Left lung (tissue), 10 donors: Measurements from ENCODE around the gene CHKB. TPM values are rescaled to one million over a fixed set of nuclear protein-coding genes. Genes with fewer than 3 reads are reported as not detected.
"Not testable (repeated sequence)": the region's sequence is repeated elsewhere in the genome, so short reads cannot be mapped to it uniquely, and the experiment has no call there.

ENCODE experiments used
- ATAC-seq: fragments of 200-7000 bp; cut with Tn5 transposase; one replicate; pipeline ENCODE4 v1.9.1; 2020; ENCODE audit warnings: moderate library complexity
- DNase-seq, 4 donors: peaks; one replicate each; pipeline ENCODE4 v3.0.0-alpha.2; 2013 to 2020
- H3K27ac ChIP-seq, 2 donors: fragments of 200-600 bp; sonication (generic) in 1 of 2; one replicate each; pipeline versions ENCODE4 v1.5.0 to v1.8.0; 2020 to 2021
- H3K27me3 ChIP-seq, 2 donors: fragments of 200-600 bp; sonication (generic) in 1 of 2; one replicate each; pipeline versions ENCODE4 v1.5.0 to v1.8.0; 2020 to 2021
- H3K36me3 ChIP-seq, 2 donors: fragments of 200-600 bp; sonication (generic) in 1 of 2; one replicate each; pipeline versions ENCODE4 v1.5.0 to v1.8.0; 2020 to 2021
- H3K4me1 ChIP-seq, 2 donors: fragments of 200-600 bp; one replicate each; pipeline ENCODE4 v1.8.0; 2021
- H3K4me3 ChIP-seq, 2 donors: fragments of 200-600 bp; sonication (generic) in 1 of 2; one replicate each; pipeline versions ENCODE4 v1.5.0 to v1.8.0; 2020 to 2021; ENCODE audit warnings: mild to moderate bottlenecking in 1 of 2
- H3K9me3 ChIP-seq, 2 donors: fragments of 200-600 bp; sonication (generic) in 1 of 2; one replicate each; pipeline versions ENCODE4 v1.5.0 to v1.8.0; 2020 to 2021
- intact Hi-C, 2 donors: fragments of 100-400 bp; cut with DNase I; formaldehyde crosslinking; loops; one replicate each; pipeline versions ENCODE4 v1.11.2 to v1.14.2; 2022
- polyA plus RNA-seq, 6 donors: library from polyadenylated mRNA; unstranded; fragments of 120-200 nt; gene quantifications; one replicate each; pipeline ENCODE4 v1.2.1, GENCODE V29; 2013; ENCODE audit not compliant: insufficient read length in 6 of 6
- total RNA-seq, 2 donors: library from RNA; stranded (reverse); fragmentation: NEBNext Ultra II Directional; extraction: Animal tissue kit (Norgen Biotek cat#: 25700); gene quantifications; one replicate each; pipeline ENCODE4 v1.2.1, GENCODE V29; 2021
- TF ChIP-seq, protein P1 (sequence below), 2 donors: fragments of 200-600 bp; sonication (generic) in 1 of 2; IDR thresholded peaks; one replicate each; pipeline versions ENCODE4 v1.5.0 to v1.8.0; 2021; ENCODE audit warnings: antibody characterized with exemption in 2 of 2
- donor health status: DM: no; HTN: yes; CAD: no.
- donor health status: DM: no; HTN: no; CAD: no.

CHKB gene
- total and polyA plus RNA-seq, 8 donors = 67.4 to 94.0 (median 83.8) TPM

DNA sequence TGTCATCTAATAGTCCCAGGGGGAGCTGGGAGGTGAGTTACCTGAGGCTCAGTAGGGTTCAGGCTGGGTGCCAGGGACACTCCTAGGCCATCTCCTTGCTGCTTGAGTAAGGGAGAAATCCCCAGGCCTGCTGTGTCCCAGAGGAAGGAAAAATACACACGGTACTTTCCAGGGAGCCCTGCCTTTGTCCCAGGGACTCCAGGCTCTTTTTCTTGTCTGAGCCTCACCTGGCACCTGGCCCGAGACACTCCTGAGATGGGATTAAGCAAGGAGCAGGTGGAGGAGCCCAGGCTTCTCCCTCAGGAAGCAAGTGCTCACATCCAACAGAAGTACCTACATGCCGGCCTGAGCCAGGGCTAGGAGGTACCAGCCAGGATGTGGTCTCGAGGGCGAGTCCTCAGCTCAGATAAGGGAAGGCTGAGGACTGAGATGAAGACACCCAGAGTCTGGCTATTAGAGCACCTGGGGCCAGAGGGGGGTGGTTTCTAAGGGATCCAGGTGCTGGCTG lies 37.8 kb downstream of the CHKB start:
- Histone ChIP-seq H3K4me3 (peak overlapping the region in 1 of 2 donors; percentile 23), H3K9me3 (no peaks in the 10 kb centered on the region), H3K36me3 (no peaks in the 10 kb centered on the region), H3K4me1 (peaks cover 23 to 82% of the 10 kb centered on the region in 2 donors), H3K27ac (peak overlapping the region; percentile 79 to 100), H3K27me3 (peaks cover 33 to 37% of the 10 kb centered on the region in 2 donors)
- intact Hi-C loops = no loop called here
- ATAC-seq (peak; percentile 29), DNase-seq (peak in 2 of 4 donors; percentile 81 to 85)
- TF ChIP-seq, protein P1, sequence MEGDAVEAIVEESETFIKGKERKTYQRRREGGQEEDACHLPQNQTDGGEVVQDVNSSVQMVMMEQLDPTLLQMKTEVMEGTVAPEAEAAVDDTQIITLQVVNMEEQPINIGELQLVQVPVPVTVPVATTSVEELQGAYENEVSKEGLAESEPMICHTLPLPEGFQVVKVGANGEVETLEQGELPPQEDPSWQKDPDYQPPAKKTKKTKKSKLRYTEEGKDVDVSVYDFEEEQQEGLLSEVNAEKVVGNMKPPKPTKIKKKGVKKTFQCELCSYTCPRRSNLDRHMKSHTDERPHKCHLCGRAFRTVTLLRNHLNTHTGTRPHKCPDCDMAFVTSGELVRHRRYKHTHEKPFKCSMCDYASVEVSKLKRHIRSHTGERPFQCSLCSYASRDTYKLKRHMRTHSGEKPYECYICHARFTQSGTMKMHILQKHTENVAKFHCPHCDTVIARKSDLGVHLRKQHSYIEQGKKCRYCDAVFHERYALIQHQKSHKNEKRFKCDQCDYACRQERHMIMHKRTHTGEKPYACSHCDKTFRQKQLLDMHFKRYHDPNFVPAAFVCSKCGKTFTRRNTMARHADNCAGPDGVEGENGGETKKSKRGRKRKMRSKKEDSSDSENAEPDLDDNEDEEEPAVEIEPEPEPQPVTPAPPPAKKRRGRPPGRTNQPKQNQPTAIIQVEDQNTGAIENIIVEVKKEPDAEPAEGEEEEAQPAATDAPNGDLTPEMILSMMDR (IDR thresholded peaks at IDR 0.05) = no peak

DNA sequence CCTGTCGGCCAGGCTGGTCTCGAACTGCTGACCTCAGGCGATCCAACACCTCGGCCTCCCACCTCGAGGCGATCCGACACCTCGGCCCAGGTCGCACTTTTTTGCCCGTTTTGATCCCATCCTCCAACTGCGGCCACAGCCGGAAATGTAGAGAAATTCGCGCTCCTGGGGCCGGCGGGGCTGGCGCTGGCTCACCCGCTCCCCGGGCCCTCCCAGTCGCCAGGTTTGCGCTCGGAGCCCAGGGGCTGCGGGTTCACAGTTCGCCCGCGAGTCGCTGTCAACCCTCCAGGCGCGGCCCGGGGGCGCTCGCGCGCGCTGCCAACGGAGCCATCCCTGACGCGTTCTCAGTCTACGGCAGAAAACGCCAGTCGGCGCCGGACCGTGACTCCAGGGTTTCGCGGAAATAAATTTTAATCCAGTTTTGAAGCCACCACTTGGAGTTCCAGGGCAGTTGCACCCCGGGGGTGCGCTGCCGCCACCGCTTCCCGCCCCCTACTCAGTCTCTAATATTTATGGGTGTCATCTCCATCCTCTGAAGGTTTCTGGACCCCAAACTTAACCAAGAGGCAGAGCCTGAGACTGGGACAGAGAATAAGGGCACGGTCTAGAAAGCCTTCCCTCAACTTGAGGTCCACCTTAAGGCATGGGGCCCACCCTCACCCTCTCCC lies 38.4 kb downstream of the CHKB start:
- H3K9me3 ChIP-seq = no peaks in the 10 kb centered on the region
- intact Hi-C loops = no loop called here
- H3K27ac ChIP-seq = peak overlapping the region; percentile 79 to 100
- TF ChIP-seq, protein P1 (IDR thresholded peaks at IDR 0.05) = peak; percentile 51 to 57
- H3K4me3 ChIP-seq = peak overlapping the region in 1 of 2 donors; percentile 23
- ATAC-seq = peak; percentile 52
- H3K4me1 ChIP-seq = peaks cover 26 to 85% of the 10 kb centered on the region in 2 donors
- peaks cover 29 to 31% of the 10 kb centered on the region in 2 donors for H3K27me3 ChIP-seq
- no peaks in the 10 kb centered on the region for H3K36me3 ChIP-seq
- peak; percentile 36 to 98 (median 82) for DNase-seq

DNA sequence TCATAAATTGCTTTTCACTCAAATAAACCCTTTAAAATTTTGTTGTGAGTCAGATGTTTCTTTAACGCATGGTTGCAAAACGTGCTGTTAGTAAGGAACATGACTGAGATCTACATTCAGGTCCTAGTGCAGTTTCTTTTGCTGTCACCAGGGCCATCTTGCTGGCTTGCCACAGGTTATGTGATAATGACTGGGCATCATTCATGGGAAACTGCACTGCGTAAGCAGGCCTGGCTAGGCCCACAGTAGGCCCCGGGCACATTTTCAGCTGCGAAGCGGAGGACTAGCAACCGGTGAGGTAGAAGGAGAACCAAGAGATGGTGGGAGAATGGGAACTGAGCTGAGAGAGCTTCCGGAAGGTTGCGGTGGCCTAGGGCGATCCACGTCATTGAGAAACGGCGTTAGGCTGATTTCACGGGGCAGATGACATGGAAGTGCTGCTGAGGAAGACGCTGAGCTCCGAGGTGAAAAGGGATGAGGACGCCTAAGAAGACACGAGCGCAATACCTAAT lies 40.2 kb downstream of the CHKB start:
- H3K27me3 ChIP-seq = peaks cover 15 to 17% of the 10 kb centered on the region in 2 donors
- peak in 2 of 4 donors; percentile 67 to 86 for DNase-seq
- ATAC-seq = no peak
- no peaks in the 10 kb centered on the region for H3K36me3 ChIP-seq
- TF ChIP-seq, protein P1 (IDR thresholded peaks at IDR 0.05) = no peak
- no peaks in the 10 kb centered on the region for H3K9me3 ChIP-seq
- intact Hi-C loops = no loop called here
- peaks cover 29 to 89% of the 10 kb centered on the region in 2 donors for H3K4me1 ChIP-seq
- peak overlapping the region; percentile 98 to 100 for H3K27ac ChIP-seq
- H3K4me3 ChIP-seq = peak overlapping the region in 1 of 2 donors; percentile 19

DNA sequence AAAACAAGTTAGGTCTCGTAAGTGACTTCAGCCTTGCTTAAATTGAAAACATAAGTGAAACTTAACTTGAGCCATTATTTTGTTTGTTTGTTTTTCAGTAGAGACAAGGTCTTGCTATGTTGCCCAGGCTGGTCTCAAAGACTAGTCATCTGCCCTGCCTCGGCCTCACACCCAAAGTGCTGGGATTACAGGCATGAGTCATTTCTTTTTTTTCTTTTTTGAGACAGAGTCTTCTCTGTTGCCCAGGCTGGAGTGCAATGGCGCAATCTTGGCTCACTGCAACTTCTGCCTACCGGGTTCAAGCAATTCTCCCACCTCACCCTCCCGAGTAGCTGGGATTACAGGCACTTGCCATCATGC lies 41.0 kb downstream of the CHKB start:
- DNase-seq (peak in 2 of 4 donors; percentile 78 to 84), ATAC-seq (peak; percentile 47)
- Histone ChIP-seq H3K4me1 (peaks cover 29 to 95% of the 10 kb centered on the region in 2 donors), H3K4me3 (peak overlapping the region in 1 of 2 donors; percentile 19), H3K27ac (peak overlapping the region; percentile 98 to 100)
- H3K27me3 ChIP-seq, H3K36me3 ChIP-seq, H3K9me3 ChIP-seq, intact Hi-C loops: not testable (repeated sequence)

DNA sequence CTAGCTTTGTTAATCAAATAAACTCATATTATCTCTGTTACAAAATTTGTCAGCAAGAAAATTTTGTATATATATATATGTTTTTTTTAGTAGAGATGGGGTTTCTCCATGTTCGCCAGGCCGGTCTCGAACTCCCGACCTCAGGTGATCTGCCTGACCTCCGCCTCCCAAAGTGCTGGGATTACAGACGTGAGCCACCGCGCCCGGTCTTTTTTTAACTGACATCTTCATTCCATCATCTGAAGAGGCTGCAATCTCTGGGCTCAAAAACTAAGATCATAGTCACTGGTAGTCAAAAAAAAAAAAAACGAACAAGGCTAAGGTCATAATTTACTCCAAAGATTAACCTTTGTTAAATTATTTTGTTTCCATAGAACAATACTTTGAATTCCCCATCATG lies 42.3 kb downstream of the CHKB start:
- Histone ChIP-seq H3K4me1 (peaks cover 29 to 95% of the 10 kb centered on the region in 2 donors), H3K27ac (peak overlapping the region; percentile 98 to 100), H3K4me3 (no peak overlapping the region), H3K9me3 (no peaks in the 10 kb centered on the region), H3K36me3 (no peaks in the 10 kb centered on the region), H3K27me3 (no peaks in the 10 kb centered on the region)
- ATAC-seq = no peak
- intact Hi-C loops = no loop called here
- DNase-seq = no peak
- TF ChIP-seq, protein P1 (IDR thresholded peaks at IDR 0.05) = no peak
